MCF 10A (cell line): ENCODE measurements around the gene MPZL2. TPM values are rescaled to one million over a fixed set of nuclear protein-coding genes. Genes with fewer than 3 reads are reported as not detected.

Experiments used
- BruUV-seq: library from RNA; stranded (reverse); fragments of 400-500 nt; replicated peaks from 2 replicates; lab custom pipeline; 2021; lab: Mats Ljungman, UMichigan
- CTCF ChIA-PET: fragments of 300-600 bp; sonication (Branson Sonifier 250); formaldehyde crosslinking; extraction: SDS; loops from one replicate; lab custom pipeline; 2021; ENCODE audit warnings: antibody characterized with exemption, inconsistent platforms; lab: Yijun Ruan, JAX
- POLR2A ChIA-PET: fragments of 300-600, 350-650 bp; sonication (Branson Sonifier 250); formaldehyde crosslinking; extraction: SDS; loops from one replicate; lab custom pipeline; 2020; ENCODE audit warnings: antibody characterized with exemption, inconsistent platforms; lab: Yijun Ruan, JAX
- DNase-seq: peaks from one replicate; pipeline ENCODE4 v3.0.0-alpha.2; 2018; ENCODE audit not compliant: unreplicated experiment
- H3K27ac Mint-ChIP-seq: one replicate; pipeline ENCODE4 v1.8.0; 2022; ENCODE audit warnings: mild to moderate bottlenecking, low read depth, mixed read lengths; ENCODE audit not compliant: unreplicated experiment
- H3K27me3 Mint-ChIP-seq: one replicate; pipeline ENCODE4 v1.8.0; 2022; ENCODE audit warnings: mixed read lengths; ENCODE audit not compliant: insufficient read depth, unreplicated experiment
- H3K36me3 Mint-ChIP-seq: one replicate; pipeline ENCODE4 v1.8.0; 2022; ENCODE audit warnings: mild to moderate bottlenecking, moderate library complexity, mixed read lengths; ENCODE audit not compliant: insufficient read depth, unreplicated experiment
- H3K4me1 Mint-ChIP-seq: one replicate; pipeline ENCODE4 v1.8.0; 2022; ENCODE audit warnings: mixed read lengths; ENCODE audit not compliant: insufficient read depth, unreplicated experiment
- H3K4me3 Mint-ChIP-seq: one replicate; pipeline ENCODE4 v1.8.0; 2022; ENCODE audit warnings: mild to moderate bottlenecking, moderate library complexity, mixed read lengths; ENCODE audit not compliant: unreplicated experiment
- H3K9me3 Mint-ChIP-seq: one replicate; pipeline ENCODE4 v1.8.0; 2022; ENCODE audit warnings: mixed read lengths; ENCODE audit not compliant: unreplicated experiment
- intact Hi-C: fragments of 100-400 bp; cut with micrococcal nuclease; formaldehyde crosslinking; loops from 2 replicates; pipeline ENCODE4 v1.14.1; 2022
- total RNA-seq: library from RNA; stranded (reverse); gene quantifications from 2 replicates; pipeline ENCODE4 v1.2.3, GENCODE V29; 2022
- TF ChIP-seq, protein P1 (sequence below): fragments of 200-600 bp; IDR thresholded peaks from one replicate; pipeline ENCODE4 v1.8.0; 2022; ENCODE audit warnings: antibody characterized with exemption, mild to moderate bottlenecking; ENCODE audit not compliant: unreplicated experiment

MPZL2 gene
- total RNA-seq, 1 experiment from 2014 or later, result 13.7 TPM

DNA sequence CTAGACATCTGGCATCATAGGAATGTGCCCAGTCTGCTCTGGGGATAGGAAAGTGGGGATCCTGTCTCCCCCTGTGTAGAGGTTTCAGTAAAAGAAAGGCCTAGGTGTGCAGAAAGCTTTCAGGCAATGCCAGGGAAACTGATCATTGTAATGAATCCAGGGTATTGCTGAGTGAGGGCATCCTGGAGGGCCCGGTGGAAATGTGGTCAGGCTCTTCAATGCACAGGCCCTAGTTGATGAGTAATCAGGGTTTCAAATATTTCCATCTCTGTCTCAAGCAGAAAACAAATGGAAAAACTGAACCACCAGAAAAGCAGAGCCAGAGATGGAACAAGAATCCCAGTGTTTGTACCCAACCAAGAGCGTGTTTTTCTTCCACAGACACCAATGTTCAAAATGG lies 42.5 kb upstream of the MPZL2 start:
- H3K4me3 Mint-ChIP-seq, result no peak overlapping the region
- no peaks in the 10 kb centered on the region for H3K4me1 Mint-ChIP-seq
- H3K36me3 Mint-ChIP-seq, result no peaks in the 10 kb centered on the region
- no peak overlapping the region for H3K27ac Mint-ChIP-seq
- CTCF ChIA-PET, result no interaction called here
- no peak for DNase-seq
- POLR2A ChIA-PET, result no interaction called here
- no peaks in the 10 kb centered on the region for H3K9me3 Mint-ChIP-seq
- TF ChIP-seq, protein P1, sequence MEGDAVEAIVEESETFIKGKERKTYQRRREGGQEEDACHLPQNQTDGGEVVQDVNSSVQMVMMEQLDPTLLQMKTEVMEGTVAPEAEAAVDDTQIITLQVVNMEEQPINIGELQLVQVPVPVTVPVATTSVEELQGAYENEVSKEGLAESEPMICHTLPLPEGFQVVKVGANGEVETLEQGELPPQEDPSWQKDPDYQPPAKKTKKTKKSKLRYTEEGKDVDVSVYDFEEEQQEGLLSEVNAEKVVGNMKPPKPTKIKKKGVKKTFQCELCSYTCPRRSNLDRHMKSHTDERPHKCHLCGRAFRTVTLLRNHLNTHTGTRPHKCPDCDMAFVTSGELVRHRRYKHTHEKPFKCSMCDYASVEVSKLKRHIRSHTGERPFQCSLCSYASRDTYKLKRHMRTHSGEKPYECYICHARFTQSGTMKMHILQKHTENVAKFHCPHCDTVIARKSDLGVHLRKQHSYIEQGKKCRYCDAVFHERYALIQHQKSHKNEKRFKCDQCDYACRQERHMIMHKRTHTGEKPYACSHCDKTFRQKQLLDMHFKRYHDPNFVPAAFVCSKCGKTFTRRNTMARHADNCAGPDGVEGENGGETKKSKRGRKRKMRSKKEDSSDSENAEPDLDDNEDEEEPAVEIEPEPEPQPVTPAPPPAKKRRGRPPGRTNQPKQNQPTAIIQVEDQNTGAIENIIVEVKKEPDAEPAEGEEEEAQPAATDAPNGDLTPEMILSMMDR, result no peak
- BruUV-seq, result no TSS peak
- H3K27me3 Mint-ChIP-seq, result peaks cover 26% of the 10 kb centered on the region
- intact Hi-C loops, result no loop called here

DNA sequence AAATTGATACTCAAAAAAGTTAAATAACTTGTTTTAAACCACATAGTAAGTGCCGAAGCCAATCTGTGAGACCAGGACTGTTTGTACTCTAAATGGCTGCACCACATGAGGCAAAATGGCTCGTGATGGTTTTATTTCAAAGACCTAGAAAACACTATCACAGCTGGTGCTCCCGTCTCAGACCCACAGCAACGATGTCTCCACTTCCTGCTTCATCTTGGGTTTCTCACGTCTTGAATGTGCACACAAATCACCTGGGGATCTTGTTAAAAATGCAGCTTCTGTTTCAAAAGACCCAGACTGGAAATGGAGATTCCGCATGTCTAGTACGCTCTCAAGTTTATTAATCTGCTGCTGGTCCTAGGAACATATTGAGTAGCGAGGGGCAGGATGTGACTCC lies 41.6 kb upstream of the MPZL2 start:
- H3K9me3 Mint-ChIP-seq, result no peaks in the 10 kb centered on the region
- peaks cover 28% of the 10 kb centered on the region for H3K27me3 Mint-ChIP-seq
- H3K4me3 Mint-ChIP-seq, result no peak overlapping the region
- TF ChIP-seq, protein P1, result no peak
- no peak for DNase-seq
- intact Hi-C loops, result no loop called here
- BruUV-seq, result no TSS peak
- no peak overlapping the region for H3K27ac Mint-ChIP-seq
- CTCF ChIA-PET, result interaction anchor here (1.0 kb wide), 1 partner anchor 107 kb away, joined by 4 read pairs; no protein-coding TSS in a partner anchor
- no peaks in the 10 kb centered on the region for H3K4me1 Mint-ChIP-seq
- no peaks in the 10 kb centered on the region for H3K36me3 Mint-ChIP-seq
- POLR2A ChIA-PET, result no interaction called here

- ChIA-PET CTCF (interaction anchor here (0.5 to 2.0 kb wide), 4 partner anchors 9 to 279 kb away, joined by 3 to 5 read pairs (median 4); no protein-coding TSS in a partner anchor), POLR2A (interaction anchor here (1.8 kb wide), 1 partner anchor 14 kb away, joined by 4 read pairs; no protein-coding TSS in a partner anchor)
- TF ChIP-seq, protein P1, result no peak
- H3K9me3 Mint-ChIP-seq, result no peaks in the 10 kb centered on the region
- no peaks in the 10 kb centered on the region for H3K4me1 Mint-ChIP-seq
- no peak within 1 kb of the TSS for H3K4me3 Mint-ChIP-seq
- intact Hi-C loops, result no loop called here
- no TSS peak for BruUV-seq
- DNase-seq, result no peak
- peaks cover 28% of the 10 kb centered on the region for H3K27me3 Mint-ChIP-seq
- no peak within 1 kb of the TSS for H3K27ac Mint-ChIP-seq
- H3K36me3 Mint-ChIP-seq, result no peaks in the 10 kb centered on the region
Measured at GRCh38 chr11:118304568-118305248, 40.6 kb upstream of the MPZL2 start, which contains the start of gene CD3E. Gene CD3E (plus strand): TSS chr11:118304730. CDS start chr11:118304953, 223 bp downstream.

- CTCF ChIA-PET, result interaction anchor here (1.3 to 2.0 kb wide), 2 partner anchors 8 to 41 kb away, joined by 4 to 5 read pairs; no protein-coding TSS in a partner anchor
Measured at GRCh38 chr11:118304227-118304567, 40.1 kb upstream of the MPZL2 start.

More at GRCh38 chr11:118304227-118304567, 40.1 kb upstream of the MPZL2 start:
- no peak for DNase-seq
- H3K27ac Mint-ChIP-seq, result no peak overlapping the region
- intact Hi-C loops, result no loop called here
- H3K36me3 Mint-ChIP-seq, result no peaks in the 10 kb centered on the region
- no TSS peak for BruUV-seq
- TF ChIP-seq, protein P1, result no peak
- H3K27me3 Mint-ChIP-seq, result peaks cover 28% of the 10 kb centered on the region
- H3K4me1 Mint-ChIP-seq, result no peaks in the 10 kb centered on the region
- H3K4me3 Mint-ChIP-seq, result no peak overlapping the region
- H3K9me3 Mint-ChIP-seq, result no peaks in the 10 kb centered on the region
- POLR2A ChIA-PET, result interaction anchor here (1.8 kb wide), 1 partner anchor 13 kb away, joined by 4 read pairs; no protein-coding TSS in a partner anchor
